GM19467 (cell line): ENCODE results near the gene SNRNP200.

Experiments
- ATAC-seq: cut with Tn5 transposase; IDR thresholded peaks from one replicate; pipeline ENCODE4 v1.9.1; 2021; ENCODE audit warnings: mild to moderate bottlenecking, moderate library complexity; ENCODE audit not compliant: unreplicated experiment

Gene SNRNP200

DNA sequence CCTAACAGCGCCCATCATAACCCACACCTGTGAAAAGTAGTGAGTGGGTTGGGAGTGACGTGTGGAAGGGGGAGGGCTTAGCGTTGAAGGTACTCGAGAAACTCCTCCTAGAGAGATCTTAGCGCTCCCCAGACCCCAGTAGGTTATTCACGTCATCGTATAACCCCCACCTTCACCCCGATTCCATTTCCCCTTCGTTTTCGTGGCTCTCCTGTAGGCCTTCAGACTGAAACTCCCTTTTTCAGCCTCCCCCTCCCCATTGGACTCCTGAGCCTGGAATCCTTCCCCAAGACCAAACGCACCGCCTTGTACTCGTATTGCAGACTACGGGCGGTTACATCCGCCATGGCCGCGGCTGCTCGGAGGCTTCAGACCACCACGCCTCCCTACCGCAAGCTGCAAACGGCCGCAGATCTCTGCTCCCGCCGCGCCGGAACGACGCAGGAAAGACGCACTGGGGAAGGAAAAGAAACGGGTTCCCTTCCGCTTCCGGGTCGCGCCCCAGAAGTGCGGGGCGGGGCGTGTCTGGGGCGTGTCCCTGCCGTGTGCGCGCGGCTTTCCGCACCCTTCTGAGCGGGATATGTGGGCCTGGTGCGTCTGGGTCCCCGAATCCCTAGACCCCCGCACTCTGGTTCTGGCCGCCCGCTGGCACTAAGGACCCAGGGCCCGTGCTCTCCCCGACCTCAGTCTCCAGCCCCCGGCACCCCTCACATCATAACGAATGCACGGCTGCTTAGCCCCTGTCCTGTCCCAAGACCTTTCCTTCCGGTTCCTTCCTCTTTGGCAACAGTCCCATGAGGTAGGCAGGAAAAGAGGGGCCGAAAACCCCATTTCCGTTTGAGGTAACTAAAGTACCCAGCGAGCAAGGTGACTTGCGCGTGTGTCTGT is at the start of gene SNRNP200:
TSS of gene SNRNP200 (minus strand) at position 456 of the 888 bp plus-strand sequence. CDS start at position 347, 109 bp downstream.
- ATAC-seq, result peak; percentile 82

DNA sequence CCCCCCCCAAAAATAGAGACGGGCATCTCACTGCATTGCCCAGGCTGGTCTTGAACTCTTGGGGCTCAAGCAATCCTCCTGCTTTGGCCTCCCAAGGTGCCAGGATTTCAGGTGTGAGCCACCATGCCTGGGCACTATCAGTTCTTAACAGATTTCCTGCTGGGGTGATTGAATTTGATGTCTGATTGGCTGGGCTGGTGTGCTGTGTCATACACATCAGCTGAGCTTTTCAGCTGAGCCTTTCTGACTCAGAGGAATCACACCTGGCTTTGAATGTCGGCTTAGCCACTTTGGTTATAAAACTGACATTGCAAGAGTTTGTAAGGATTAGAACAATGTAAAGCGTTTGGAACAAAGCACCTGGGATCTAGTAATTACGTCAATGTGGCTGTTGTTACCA is 49.1 kb upstream of the SNRNP200 start:
- ATAC-seq, result no peak

DNA sequence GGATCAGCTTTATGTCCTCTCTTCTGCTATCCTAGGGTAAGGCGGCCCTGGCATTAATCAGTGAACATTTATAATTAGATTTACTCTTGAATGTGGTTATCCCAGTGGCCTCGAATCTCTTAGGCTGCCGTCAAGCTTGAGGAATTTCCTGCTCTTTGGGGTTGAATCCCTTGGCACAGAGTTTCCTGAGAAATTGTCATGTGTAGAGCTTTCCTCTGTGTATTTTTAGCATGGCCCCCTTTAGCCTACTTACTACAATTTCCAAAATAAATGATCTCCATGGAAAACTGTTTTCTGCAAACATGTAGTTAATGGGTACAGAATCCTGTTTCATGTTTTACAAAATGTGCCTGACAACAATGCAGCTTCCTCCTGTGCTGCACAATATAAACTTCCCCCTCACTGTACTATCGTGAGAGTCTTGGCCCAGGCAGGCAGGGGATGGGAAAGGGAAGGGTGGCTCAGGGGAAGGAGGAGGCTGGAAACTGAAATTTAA is 48.3 kb upstream of the SNRNP200 start:
- no peak for ATAC-seq

DNA sequence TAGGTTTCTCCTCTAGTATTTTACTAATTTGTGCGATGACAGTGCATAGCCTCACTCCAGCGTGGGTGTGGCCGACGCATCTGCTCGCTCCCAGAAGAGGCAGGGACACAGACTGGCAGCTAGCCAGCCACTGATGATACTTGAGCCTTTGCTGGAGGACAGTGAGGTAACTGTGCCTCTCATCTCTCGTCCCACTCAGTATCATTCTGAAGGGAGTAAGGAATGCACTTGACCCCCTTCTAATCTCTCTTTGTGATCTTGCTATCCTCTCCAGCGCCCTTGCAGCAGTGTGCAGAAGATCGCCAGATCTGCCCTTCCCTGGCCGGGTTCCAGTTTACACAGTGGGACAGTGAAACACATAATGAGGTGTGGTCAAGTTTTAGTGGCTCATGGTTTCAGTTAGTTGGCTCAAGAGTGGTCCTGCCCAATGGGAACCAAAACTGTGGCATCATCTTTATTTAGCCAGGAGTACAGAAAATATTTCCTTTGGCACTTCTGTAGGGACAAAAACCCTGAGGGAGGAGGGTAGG is 47.8 kb upstream of the SNRNP200 start:
- ATAC-seq, result no peak

DNA sequence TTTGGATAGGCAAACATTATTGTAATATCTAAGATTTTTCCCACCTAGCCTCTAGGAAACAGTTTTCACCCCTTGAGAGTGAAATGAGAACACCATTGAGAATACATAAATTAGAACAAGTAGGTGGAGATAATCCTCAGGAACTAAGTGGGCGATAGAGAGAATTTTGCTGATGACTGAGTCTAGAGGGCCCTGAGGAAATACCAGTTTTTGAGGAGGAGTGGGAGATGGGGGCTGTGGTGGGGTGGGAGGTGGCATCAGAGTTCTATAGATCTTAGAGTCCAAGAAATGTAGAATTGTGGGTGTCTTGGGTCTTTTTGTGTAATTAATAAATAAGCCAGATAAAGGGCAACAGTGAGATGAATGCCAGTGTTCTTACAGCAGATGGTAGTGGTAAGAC is 42.0 kb upstream of the SNRNP200 start:
- ATAC-seq, result no peak

DNA sequence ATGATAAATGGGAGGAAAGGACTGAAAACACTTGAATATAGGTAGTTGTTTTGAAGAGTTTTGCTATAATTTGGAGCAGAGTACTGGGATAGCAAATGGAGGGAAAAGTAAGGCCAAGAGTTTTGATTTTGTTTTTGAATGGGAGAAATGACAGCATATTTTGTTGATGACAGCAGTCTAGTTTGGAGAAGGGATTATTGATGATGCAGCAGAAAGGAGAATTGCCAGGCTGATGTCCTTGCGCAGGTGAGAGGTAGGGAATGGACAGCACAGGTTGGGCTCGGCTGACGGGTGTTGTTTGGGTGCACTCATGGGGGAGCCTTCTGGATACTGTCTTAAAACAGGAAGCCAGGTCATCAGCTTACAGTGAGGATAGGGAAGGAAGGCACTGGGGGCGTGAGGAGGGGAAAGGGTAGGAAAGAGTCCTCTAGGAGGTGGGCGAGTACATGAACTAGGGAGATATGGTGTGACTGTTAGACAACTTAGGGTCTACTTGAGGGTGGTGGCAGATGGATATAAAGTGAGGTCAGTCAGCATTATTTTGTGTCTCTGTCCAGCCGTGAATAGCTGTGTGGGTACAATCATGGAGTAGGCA is 40.6 kb upstream of the SNRNP200 start:
- no peak for ATAC-seq

DNA sequence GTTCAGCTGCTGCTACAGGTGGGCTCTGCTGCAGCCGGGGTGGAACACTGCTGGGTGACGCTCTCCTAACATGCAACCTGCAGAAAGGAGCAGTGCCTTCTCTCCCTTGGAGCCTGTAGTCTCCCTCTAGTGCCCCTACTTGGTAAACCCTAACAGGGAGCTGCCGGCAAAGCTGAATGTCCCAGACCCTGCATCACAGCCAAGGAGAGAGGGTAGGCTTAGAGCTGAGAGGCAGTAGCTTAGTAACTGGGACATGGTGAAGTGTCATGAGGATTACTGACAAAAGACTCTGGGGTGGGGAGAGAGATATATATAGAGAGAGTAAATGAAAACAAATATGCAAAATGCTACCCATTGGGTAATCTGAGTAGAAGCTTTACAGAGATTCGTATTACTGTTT is 40.1 kb upstream of the SNRNP200 start:
- ATAC-seq, result no peak

DNA sequence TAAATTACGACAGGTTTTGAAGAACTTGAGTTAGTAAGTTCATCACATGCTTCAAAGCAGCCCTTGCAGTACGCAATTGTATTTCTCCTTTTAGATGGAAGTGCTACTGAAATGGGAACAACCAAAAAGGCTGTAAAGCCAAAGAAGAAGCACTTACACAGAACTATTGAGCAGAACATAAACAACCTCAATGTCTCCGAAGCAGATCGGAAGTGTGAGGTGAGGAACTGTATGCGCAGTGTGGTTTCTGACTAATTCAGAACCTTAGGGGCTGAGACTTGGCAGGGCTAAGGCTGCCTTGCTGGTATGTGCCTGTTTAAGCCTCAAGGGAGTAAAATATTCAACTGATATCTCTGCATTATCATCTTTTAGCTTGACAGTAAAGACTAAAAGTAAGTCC is 38.7 kb upstream of the SNRNP200 start:
- ATAC-seq, result peak; percentile 73

DNA sequence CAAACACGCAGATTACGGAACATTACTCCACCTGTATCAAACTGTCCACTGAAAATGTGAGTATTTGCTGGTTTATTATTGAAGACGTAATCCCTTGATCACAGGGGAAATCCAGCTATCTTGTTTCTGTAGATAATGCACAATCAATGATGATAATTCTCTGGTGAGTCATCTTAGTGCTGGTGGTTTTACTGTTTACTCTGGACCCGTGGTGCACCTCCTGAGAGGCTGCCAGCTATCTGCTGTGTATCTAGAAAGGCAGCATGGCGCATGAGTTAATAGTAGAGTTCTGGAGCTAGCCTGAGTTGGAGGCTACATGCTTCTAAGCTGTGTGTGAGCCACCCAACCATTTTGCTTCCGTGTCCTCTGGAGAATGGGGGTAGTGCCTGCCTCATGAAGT is 36.7 kb upstream of the SNRNP200 start:
- no peak for ATAC-seq

DNA sequence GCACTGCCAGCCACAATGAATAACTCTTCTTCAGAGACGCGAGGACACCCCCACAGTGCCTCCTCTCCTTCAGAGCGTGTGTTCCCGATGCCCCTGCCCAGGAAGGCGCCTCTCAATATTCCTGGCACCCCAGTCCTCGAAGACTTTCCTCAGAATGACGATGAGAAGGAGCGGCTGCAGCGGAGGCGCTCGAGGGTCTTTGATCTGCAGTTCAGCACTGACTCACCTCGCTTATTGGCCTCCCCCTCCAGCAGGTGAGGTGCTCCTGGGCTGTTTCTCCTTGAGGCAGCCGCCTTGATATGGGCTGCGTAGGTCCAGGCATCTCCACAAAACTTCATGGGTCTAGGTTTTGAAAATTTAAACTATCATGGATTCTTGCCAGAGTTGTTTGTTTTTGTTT is 36.3 kb upstream of the SNRNP200 start:
- ATAC-seq, result no peak

DNA sequence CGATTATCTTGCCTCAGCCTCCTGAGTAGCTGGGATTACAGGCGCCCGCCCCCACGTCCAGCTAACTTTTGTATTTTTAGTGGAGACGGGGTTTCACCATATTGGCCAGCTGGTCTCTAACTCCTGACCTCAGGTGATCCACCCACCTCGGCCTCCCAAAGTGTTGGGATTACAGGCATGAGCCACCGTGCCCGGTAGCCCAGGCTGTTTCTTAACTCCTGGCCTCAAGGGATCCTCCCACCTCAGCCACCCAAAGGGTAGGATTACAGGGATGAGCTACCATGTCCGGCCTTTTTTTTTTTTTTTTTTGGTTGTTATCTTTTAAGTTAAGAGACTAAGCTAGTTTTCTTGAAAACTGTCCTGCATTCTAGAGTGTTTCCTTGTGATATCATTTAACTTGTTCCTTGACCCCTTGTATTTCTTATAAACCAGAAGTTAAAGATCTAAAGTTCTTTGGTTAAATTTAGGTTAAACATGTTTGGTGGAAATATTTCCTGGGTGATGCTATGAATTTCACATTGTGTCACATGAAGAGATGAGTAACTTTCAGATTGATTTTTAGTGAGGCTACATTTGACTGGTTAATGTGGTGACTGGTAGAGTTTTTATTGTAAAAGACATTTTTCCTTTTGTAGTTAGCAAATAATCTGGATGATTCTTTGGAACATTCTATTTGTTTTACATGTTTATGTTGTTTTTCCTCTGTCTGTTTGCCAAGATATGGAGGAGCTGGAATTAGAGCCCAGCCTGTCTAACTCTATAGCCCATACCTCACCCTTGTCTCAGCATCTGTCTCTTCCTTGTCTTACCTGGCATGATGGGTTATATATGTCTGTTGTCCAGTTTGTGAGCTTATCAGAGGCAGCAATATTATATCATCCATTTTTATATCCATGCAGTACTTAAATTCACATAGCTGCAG is 35.4 kb upstream of the SNRNP200 start:
- no peak for ATAC-seq

DNA sequence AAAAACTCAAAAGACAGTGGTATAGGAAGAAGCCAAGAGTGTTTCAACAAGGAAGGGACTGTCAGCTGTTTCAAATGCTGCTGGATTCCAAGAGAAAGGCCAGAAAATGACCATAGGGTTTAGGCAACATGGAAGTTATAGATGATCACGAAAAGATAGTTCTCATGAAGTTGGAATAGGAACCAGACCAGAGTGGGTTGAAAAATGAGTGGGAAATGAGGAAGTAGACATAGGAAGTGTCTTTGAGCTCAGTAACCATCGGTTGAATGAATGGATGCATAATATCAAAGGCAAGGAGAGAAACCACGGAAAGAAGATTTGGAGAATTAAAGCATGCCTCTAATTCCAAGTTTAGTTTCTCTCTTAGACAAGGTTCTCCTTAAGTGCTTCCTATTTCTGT is 31.5 kb upstream of the SNRNP200 start:
- no peak for ATAC-seq

DNA sequence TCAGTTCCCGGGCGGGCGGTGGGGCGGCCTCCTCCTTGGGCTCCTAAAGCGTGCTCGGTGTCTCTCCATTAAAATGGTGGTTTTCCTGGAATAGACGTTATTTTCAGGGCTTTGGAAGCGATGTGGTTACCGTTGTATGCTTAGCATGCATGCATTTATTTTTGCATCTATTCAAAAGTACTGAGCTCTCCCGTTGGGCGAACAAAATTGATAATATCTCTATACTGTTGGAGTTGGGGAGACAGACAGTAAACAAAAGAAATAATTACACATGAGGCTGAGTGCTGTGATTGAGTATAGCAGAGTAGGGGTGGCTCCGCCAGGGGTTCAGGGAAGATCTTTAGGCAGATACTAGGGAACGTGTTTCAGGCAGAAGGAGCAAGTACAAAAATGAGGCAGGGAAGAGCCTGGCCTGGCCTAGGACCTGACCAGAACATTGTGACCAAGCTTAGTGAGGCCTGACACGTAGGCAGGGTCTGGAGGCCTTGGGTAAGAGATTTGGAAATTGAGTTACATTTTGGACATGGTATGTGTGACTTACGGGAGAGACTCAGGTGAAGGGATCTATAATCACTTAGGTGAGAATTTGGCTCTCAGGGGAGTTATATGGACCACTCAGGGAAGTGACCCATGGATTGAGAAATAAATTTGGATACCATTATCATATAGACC is 30.9 kb upstream of the SNRNP200 start:
- ATAC-seq, result no peak

DNA sequence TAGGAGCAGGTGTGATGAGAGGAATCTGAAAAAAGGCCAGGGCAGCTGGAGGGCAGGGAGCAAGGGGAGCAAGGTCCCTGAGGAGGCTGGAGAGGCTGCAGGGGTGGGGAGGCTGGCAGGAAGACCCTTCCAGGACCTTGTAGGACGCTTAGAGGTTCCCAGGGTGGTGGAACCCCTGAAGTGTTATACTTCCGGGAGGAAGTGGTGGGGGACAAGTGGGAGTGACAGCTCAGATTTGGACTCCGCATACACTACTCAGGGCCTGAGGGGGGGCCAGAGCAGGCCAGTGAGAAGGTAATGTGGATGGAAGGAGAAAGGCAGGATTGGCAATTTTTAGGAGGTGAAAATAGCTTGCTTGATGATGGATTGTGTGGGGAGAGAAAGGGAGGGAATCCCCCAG is 28.4 kb upstream of the SNRNP200 start:
- no peak for ATAC-seq

DNA sequence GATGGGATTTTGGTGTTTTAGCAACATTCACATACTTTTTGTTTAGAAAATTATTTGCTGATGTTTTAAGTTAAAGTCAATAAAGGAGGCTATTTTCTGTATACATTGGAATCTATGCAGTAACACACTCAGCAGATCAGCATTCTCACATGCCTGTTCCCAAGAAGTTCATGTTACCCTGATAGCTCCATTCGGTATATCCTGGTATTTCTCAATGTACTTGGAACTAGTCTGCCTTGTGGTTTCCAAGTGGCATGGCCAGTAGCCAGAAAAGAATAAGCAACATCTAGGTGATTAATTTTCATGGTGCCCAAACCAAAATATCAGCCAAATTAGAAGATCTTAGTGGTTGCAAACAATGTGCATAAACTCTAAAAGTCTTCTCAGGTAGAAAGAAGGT is 25.1 kb upstream of the SNRNP200 start:
- ATAC-seq, result no peak

DNA sequence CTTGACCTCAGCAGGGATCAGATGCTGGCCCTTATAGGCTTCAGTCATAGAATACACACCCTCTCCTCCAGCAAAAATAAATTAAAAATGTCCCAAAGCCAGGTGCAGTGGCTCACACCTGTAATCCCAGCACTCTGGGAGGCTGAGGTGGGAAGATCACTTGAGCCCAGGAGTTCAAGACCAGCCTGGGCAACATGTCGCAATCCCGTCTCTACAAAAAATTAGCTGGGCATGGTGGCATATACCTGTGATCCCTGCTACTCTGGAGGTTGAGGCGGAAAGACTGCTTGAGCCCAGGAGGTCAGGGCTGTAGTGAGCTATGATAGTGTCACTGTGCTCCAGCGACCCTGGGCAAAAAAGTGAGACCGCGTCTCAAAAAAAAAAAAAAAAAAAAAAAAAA is 24.5 kb upstream of the SNRNP200 start:
- no peak for ATAC-seq

DNA sequence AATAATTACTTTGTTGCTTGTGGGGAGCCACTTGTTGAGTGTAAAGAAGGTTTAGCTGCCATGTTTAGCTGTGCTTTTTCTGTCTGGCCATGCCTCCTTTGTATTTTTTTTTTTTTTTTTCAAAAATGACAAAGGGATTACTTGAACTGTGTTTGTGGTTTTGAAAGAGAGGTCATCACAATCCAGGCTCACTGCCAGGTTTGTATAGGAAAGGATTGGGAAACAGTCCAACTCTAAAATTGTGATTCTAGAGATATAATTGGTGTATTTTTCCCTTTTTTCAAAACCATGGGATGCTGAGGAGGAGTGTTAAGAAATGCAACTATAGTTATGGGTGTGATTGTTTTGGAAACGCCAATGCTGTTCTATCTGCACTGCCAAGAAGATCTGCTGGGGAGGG is 24.1 kb upstream of the SNRNP200 start:
- no peak for ATAC-seq

DNA sequence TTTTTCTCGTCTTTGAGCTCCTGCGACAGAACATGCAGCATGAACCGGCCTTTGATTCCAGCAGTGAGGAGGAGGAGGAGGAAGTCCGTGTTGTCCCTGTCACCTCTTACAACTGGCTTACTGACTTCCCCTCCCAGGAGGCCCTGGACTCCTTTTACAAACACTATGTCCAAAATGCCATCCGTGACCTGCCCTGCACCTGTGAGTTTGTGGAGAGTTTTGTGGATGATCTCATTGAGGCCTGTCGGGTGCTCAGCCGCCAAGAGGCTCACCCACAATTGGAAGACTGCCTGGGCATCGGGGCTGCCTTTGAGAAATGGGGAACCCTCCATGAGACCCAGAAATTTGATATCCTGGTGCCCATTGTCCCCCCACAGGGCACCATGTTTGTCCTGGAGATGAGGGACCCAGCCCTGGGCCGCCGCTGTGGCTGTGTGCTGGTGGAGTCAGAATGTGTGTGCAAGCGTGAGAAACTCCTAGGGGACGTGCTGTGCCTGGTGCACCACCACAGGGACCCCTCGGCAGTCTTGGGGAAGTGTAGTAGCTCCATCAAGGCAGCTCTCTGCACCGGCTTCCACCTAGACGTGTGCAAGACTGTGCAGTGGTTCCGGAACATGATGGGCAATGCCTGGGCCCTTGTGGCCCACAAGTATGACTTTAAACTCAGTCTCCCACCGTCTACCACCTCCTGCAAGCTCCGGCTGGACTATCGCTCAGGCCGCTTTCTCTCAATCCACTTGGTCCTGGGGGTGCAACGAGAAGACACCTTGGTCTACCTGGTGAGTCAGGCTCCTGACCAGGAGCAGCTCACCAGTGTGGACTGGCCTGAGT is 21.9 kb upstream of the SNRNP200 start:
- ATAC-seq, result no peak

DNA sequence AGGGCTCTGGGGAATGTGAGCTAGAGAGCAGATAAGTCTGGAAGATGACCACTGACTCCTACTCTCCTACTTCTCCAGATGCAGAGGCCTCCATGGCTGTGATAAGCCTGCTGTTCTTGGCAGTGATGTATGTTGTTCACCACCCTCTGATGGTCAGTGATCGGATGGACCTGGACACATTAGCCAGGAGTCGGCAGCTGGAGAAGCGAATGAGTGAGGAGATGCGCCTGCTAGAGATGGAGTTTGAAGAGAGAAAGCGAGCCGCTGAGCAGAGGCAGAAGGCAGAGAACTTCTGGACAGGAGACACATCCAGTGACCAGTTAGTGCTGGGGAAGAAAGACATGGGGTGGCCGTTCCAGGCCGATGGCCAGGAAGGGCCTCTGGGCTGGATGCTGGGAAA is 21.2 kb upstream of the SNRNP200 start:
- no peak for ATAC-seq

DNA sequence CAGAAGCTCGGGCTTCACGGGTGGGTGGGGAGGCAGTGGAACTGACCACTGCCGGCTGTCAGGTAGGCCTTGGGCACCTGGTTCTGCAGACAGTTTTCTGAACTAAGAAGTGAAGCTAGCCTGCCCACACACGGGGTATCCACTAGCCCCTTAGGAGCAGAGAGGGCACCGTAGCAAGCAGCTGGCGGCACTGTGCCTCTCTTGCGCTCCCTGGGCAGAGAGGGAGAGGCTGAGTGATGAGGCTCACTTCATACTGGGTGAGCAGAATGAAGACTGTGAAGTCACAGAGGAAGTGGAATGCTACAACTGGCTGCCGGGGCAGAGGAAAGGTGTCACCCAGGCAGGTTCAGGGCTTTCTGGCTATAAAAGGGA is 20.5 kb upstream of the SNRNP200 start:
- ATAC-seq, result no peak
